ENCODE results near the gene NUDT7. TPM values are rescaled to one million over a fixed set of nuclear protein-coding genes. Genes with fewer than 3 reads are reported as not detected.

NUDT7 gene
- total RNA-seq, 1 experiment from 2014 or later = 7.5 TPM

GRCh38 chr16:77689971-77690370 is 32.3 kb upstream of the NUDT7 start (continued):
- TF ChIP-seq ZNF532 (CRISPR knock-in tag; IDR thresholded peaks at IDR 0.05; ENCODE audit: borderline replicate concordance) (no peak), PRDM15 (CRISPR knock-in tag; IDR thresholded peaks at IDR 0.05) (no peak), MYBL2 (CRISPR knock-in tag; IDR thresholded peaks at IDR 0.05) (no peak), MXD4 (CRISPR knock-in tag; IDR thresholded peaks at IDR 0.05; ENCODE audit: borderline replicate concordance) (no peak), AR (CRISPR knock-in tag; IDR thresholded peaks at IDR 0.05) (no peak), ZNF423 (CRISPR knock-in tag; IDR thresholded peaks at IDR 0.05) (no peak), ESRRA (CRISPR knock-in tag; IDR thresholded peaks at IDR 0.05; ENCODE audit: borderline replicate concordance) (no peak), KAT7 (CRISPR knock-in tag; IDR thresholded peaks at IDR 0.05; ENCODE audit: borderline replicate concordance) (no peak), NFATC4 (CRISPR knock-in tag; IDR thresholded peaks at IDR 0.05) (no peak), ZNF416 (CRISPR knock-in tag; IDR thresholded peaks at IDR 0.05) (no peak), ZNF138 (CRISPR knock-in tag; conservative IDR thresholded peaks at IDR 0.05) (no peak), CREB1 (CRISPR knock-in tag; IDR thresholded peaks at IDR 0.05) (no peak), CDX4 (CRISPR knock-in tag; IDR thresholded peaks at IDR 0.05; ENCODE audit: borderline replicate concordance) (no peak), RELA (CRISPR knock-in tag; IDR thresholded peaks at IDR 0.05; ENCODE audit: borderline replicate concordance) (no peak), GTF2I (CRISPR knock-in tag; conservative IDR thresholded peaks at IDR 0.05) (no peak), ERG (CRISPR knock-in tag; IDR thresholded peaks at IDR 0.05) (no peak)
